ENCODE data around the gene LRP1B. TPM values are rescaled to one million over a fixed set of nuclear protein-coding genes. Genes with fewer than 3 reads are reported as not detected.

The LRP1B gene
- polyA plus RNA-seq, 6 donors from 2014 or later = not detected

GRCh38 chr2:141947396-141948114 is 183.3 kb downstream of the LRP1B start:
- no peaks in the 10 kb centered on the region for H3K4me1 Mint-ChIP-seq
- DNase-seq (no peak), ATAC-seq (ENCODE audit: low read depth in 2 of 2) (no peak)
- no peaks in the 10 kb centered on the region for H3K27me3 Mint-ChIP-seq
- H3K27ac Mint-ChIP-seq = no peak overlapping the region
- H3K4me3 Mint-ChIP-seq = no peak overlapping the region
- no peaks in the 10 kb centered on the region for H3K36me3 Mint-ChIP-seq
- H3K9me3 Mint-ChIP-seq = no peaks in the 10 kb centered on the region

DNA sequence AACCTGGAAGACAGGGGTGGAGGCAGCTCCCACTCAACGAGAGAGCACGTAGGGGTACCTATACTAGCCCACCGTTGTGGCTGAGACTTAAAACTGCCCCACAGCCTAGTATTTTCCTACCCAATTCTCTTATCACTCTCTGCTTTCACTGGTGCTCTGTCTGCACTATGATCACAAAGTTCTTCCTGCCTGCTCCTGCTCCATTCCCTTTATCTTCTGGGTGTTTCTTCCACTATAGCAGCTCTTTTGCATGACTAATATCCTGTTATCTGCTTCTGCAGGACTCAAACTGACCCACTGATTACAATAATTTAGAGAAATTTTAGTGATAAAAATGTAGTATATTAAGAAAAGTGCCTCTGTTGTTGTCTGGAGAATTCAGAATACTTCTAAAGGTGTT is 184.8 kb downstream of the LRP1B start:
- H3K27me3 Mint-ChIP-seq = no peaks in the 10 kb centered on the region
- no peak overlapping the region for H3K4me3 Mint-ChIP-seq
- H3K27ac Mint-ChIP-seq = no peak overlapping the region
- H3K36me3 Mint-ChIP-seq = no peaks in the 10 kb centered on the region
- ATAC-seq (ENCODE audit: low read depth in 2 of 2) (no peak), DNase-seq (no peak)
- peaks cover 0 to 3% (median 0%) of the 10 kb centered on the region in 7 donors for H3K9me3 Mint-ChIP-seq
- no peaks in the 10 kb centered on the region for H3K4me1 Mint-ChIP-seq

DNA sequence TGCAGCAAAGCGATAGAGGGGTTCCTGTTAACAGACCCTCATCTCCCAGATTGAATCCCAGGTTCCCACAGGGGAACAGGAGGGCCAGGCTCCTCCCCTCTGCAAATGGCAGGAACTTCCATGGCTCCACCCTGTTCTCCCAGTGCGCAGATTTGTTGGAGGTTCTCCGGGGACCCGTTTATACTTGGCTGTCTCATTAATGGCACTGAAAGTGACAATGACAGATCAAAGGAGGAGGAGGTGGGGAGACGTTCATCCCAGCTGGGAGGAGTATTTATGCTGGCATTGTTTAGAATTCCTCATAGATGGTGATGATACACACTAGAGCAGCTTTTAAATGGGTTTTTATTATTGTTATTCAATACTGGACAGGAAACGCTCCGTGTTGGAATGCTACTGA is 186.9 kb downstream of the LRP1B start:
- no peaks in the 10 kb centered on the region for H3K4me1 Mint-ChIP-seq
- H3K27me3 Mint-ChIP-seq = no peaks in the 10 kb centered on the region
- no peaks in the 10 kb centered on the region for H3K36me3 Mint-ChIP-seq
- no peak overlapping the region for H3K4me3 Mint-ChIP-seq
- peaks cover 0 to 3% (median 0%) of the 10 kb centered on the region in 7 donors for H3K9me3 Mint-ChIP-seq
- no peak overlapping the region for H3K27ac Mint-ChIP-seq
- DNase-seq (no peak), ATAC-seq (ENCODE audit: low read depth in 2 of 2) (no peak)

GRCh38 chr2:141942006-141942789 is 188.6 kb downstream of the LRP1B start:
- Mint-ChIP-seq H3K36me3 (no peaks in the 10 kb centered on the region), H3K9me3 (peaks cover 0 to 8% (median 0%) of the 10 kb centered on the region in 7 donors), H3K4me3 (no peak overlapping the region), H3K27me3 (no peaks in the 10 kb centered on the region), H3K4me1 (no peaks in the 10 kb centered on the region), H3K27ac (no peak overlapping the region)
- ATAC-seq (ENCODE audit: low read depth in 2 of 2) (no peak), DNase-seq (no peak)

GRCh38 chr2:141941210-141941714 is 189.6 kb downstream of the LRP1B start:
- no peak for DNase-seq
- no peak overlapping the region for H3K4me3 Mint-ChIP-seq
- H3K27me3 Mint-ChIP-seq = no peaks in the 10 kb centered on the region
- H3K9me3 Mint-ChIP-seq = peaks cover 0 to 8% (median 0%) of the 10 kb centered on the region in 7 donors
- ATAC-seq (ENCODE audit: low read depth in 2 of 2) = no peak
- no peaks in the 10 kb centered on the region for H3K36me3 Mint-ChIP-seq
- H3K27ac Mint-ChIP-seq = no peak overlapping the region
- H3K4me1 Mint-ChIP-seq = no peaks in the 10 kb centered on the region

GRCh38 chr2:141940709-141941108 is 190.1 kb downstream of the LRP1B start:
- no peaks in the 10 kb centered on the region for H3K36me3 Mint-ChIP-seq
- no peak overlapping the region for H3K27ac Mint-ChIP-seq
- no peak for ATAC-seq (ENCODE audit: low read depth in 2 of 2)
- no peak overlapping the region for H3K4me3 Mint-ChIP-seq
- no peaks in the 10 kb centered on the region for H3K4me1 Mint-ChIP-seq
- peaks cover 0 to 8% (median 0%) of the 10 kb centered on the region in 7 donors for H3K9me3 Mint-ChIP-seq
- H3K27me3 Mint-ChIP-seq = no peaks in the 10 kb centered on the region
- no peak for DNase-seq

GRCh38 chr2:141933226-141933625 is 197.6 kb downstream of the LRP1B start:
- H3K4me1 Mint-ChIP-seq = no peaks in the 10 kb centered on the region
- ATAC-seq (ENCODE audit: low read depth in 2 of 2) (no peak), DNase-seq (no peak)
- no peak overlapping the region for H3K27ac Mint-ChIP-seq
- no peaks in the 10 kb centered on the region for H3K27me3 Mint-ChIP-seq
- H3K36me3 Mint-ChIP-seq = no peaks in the 10 kb centered on the region
- H3K4me3 Mint-ChIP-seq = no peak overlapping the region
- peaks cover 0 to 7% (median 0%) of the 10 kb centered on the region in 7 donors for H3K9me3 Mint-ChIP-seq

DNA sequence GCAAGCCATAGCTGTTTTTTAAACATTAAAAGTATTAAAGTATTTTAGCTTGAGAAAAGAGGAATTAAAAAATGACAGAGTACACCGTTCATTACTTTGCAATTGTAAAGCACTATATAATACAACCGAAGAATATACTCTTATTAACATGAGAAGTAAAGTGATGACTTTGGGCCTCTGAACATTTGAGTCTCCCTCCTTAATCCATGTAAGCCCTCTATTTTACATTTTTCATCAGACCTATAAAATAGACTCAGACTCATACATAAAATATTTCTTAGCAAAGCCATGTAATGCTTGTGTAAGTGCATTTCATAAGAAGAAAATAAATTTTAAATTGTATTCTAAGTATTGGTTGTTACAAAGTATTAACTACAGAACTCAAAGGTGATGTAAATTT is 198.6 kb downstream of the LRP1B start:
- no peak for DNase-seq
- no peaks in the 10 kb centered on the region for H3K27me3 Mint-ChIP-seq
- no peaks in the 10 kb centered on the region for H3K4me1 Mint-ChIP-seq
- no peak overlapping the region for H3K27ac Mint-ChIP-seq
- H3K4me3 Mint-ChIP-seq = no peak overlapping the region
- no peak for ATAC-seq (ENCODE audit: low read depth in 2 of 2)
- H3K9me3 Mint-ChIP-seq = peaks cover 0 to 3% (median 0%) of the 10 kb centered on the region in 7 donors
- H3K36me3 Mint-ChIP-seq = no peaks in the 10 kb centered on the region

GRCh38 chr2:141931797-141932196 is 199.0 kb downstream of the LRP1B start:
- no peaks in the 10 kb centered on the region for H3K36me3 Mint-ChIP-seq
- H3K27me3 Mint-ChIP-seq = no peaks in the 10 kb centered on the region
- ATAC-seq (ENCODE audit: low read depth in 2 of 2) (no peak), DNase-seq (no peak)
- no peaks in the 10 kb centered on the region for H3K4me1 Mint-ChIP-seq
- no peak overlapping the region for H3K27ac Mint-ChIP-seq
- no peak overlapping the region for H3K4me3 Mint-ChIP-seq
- peaks cover 0 to 3% (median 0%) of the 10 kb centered on the region in 7 donors for H3K9me3 Mint-ChIP-seq

DNA sequence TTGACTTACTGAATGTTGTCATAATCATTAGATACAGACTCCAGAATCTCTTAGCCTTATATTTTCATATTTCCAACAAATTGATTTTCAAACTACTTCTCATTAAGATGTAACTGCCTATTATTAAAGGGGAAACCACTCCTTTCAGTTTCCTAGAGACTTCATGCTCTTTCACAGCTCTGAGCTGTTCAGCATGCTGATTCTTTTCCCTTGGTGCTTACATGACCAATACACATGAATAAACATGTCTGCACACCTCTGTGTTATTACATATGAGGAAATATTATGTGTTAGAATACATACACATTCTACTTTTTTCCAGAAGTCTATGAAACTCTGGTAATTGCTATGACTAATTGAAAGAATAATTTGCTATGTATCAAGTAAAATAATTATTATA is 200.0 kb downstream of the LRP1B start:
- DNase-seq = no peak
- no peak overlapping the region for H3K27ac Mint-ChIP-seq
- H3K4me1 Mint-ChIP-seq = no peaks in the 10 kb centered on the region
- peaks cover 0 to 3% (median 0%) of the 10 kb centered on the region in 7 donors for H3K9me3 Mint-ChIP-seq
- no peaks in the 10 kb centered on the region for H3K36me3 Mint-ChIP-seq
- ATAC-seq (ENCODE audit: low read depth in 2 of 2) = no peak
- no peak overlapping the region for H3K4me3 Mint-ChIP-seq
- H3K27me3 Mint-ChIP-seq = no peaks in the 10 kb centered on the region

DNA sequence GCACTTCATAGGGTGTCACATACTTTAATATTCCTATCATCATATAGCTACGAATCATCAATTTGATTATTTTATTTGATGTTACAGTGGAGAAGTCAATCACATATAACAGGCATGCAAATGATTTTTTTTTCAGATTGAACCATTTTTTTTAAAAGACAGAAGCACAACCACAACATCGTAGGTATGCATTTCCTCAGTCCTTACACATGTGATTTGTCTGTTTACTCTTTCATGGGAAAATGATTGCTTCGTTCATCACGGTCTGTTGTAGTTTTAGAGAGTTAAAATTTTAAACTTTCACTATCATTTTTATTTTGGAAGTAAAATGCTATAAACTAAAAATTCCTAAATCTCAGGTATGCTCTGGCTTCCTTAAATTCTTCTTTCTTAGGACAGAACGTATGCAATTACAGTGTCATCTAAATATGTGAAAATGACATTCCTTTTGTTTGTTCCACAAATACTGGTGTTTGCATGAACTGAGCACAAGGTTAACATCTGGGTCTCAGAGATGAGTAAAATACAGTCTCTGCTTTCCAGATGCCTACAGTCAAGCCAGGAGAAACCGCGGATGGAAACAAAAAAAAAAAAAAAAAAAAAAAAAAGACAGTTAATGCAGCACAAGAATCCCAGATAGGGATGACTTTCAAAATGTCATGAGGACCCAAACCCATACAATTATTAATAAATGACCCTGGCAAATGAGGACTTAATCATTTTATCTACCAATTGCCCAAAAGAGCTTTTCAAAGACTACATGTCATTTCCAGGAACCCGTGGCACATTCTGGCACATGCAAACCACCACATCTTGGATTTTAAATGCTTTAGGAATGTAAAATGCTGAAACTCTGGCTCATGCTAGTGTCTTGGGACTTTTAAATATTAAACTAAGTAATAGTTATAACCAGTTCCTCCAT is 201.2 kb downstream of the LRP1B start:
- H3K4me3 Mint-ChIP-seq = no peak overlapping the region

DNA sequence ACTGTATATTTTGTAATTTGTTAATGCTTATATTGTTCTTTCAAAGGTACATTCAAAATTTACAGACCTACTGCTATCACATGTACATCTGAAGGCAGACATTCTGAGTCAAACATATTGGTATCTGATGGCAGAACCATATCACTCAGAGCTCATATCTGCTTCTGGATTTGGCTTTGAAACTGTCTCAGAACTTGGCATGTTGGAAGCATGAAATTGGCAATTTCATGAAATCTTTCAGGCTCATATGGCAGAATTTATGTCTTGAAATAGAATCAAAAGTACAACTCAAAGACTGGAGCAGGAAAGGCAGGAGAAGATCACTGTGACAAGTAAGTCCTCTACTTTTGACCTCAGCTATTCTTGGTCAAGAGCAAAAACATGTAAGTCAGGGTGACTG is 202.3 kb downstream of the LRP1B start:
- H3K4me1 Mint-ChIP-seq = no peaks in the 10 kb centered on the region
- no peaks in the 10 kb centered on the region for H3K27me3 Mint-ChIP-seq
- no peak overlapping the region for H3K27ac Mint-ChIP-seq
- DNase-seq (no peak), ATAC-seq (ENCODE audit: low read depth in 2 of 2) (no peak)
- H3K9me3 Mint-ChIP-seq = peaks cover 0 to 1% (median 0%) of the 10 kb centered on the region in 7 donors
- no peak overlapping the region for H3K4me3 Mint-ChIP-seq
- H3K36me3 Mint-ChIP-seq = no peaks in the 10 kb centered on the region

More for the DNA sequence above, 201.2 kb downstream of the LRP1B start:
- peaks cover 0 to 3% (median 0%) of the 10 kb centered on the region in 7 donors for H3K9me3 Mint-ChIP-seq
- ATAC-seq (ENCODE audit: low read depth in 2 of 2) (no peak), DNase-seq (no peak)
- H3K27ac Mint-ChIP-seq = no peak overlapping the region
- no peaks in the 10 kb centered on the region for H3K27me3 Mint-ChIP-seq
- H3K36me3 Mint-ChIP-seq = no peaks in the 10 kb centered on the region
- H3K4me1 Mint-ChIP-seq = no peaks in the 10 kb centered on the region

- no peak for DNase-seq
- H3K4me1 Mint-ChIP-seq = no peaks in the 10 kb centered on the region
- ATAC-seq (ENCODE audit: low read depth in 2 of 2) = no peak
- H3K27me3 Mint-ChIP-seq = no peaks in the 10 kb centered on the region
- no peak overlapping the region for H3K27ac Mint-ChIP-seq
- no peak overlapping the region for H3K4me3 Mint-ChIP-seq
- no peaks in the 10 kb centered on the region for H3K36me3 Mint-ChIP-seq
- peaks cover 0 to 1% (median 0%) of the 10 kb centered on the region in 7 donors for H3K9me3 Mint-ChIP-seq
Observed at GRCh38 chr2:141927536-141927935, 203.3 kb downstream of the LRP1B start.
